HCEC 1CT (cell line): ENCODE measurements around the gene UMODL1.

Experiments
- DNase-seq: peaks from one replicate; pipeline ENCODE4 v3.0.0-alpha.2; 2017

The UMODL1 gene

DNA sequence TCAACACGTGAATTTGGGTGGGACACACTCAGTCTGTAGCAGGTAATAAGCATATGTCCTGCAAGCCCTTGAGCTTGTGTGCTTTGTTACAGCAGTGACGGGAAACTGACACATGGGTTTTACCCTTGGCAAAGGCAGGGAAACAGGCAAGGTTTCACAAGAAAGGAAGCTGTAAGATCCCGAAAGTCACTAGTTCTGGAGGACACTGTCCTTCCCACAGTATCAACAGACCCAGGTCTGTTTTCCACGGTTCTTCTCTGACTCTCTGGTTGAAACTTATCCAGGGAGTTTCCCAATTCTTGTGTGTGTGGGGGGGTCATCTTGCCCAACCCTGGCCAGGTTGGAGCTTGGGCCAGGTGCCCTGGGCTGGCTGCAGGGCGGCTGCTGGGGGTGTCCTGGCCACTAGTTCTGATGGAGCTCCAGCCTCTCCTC, 31.6 kb upstream of the UMODL1 start:
- peak; percentile 34 for DNase-seq

GRCh38 chr21:42039911-42040351, 31.2 kb upstream of the UMODL1 start:
- peak; percentile 59 for DNase-seq

GRCh38 chr21:42040411-42041180, 30.5 kb upstream of the UMODL1 start:
- peak; percentile 99 for DNase-seq

GRCh38 chr21:42041246-42041645, 29.9 kb upstream of the UMODL1 start:
- no peak for DNase-seq

GRCh38 chr21:42041711-42042110, 29.4 kb upstream of the UMODL1 start:
- no peak for DNase-seq

DNA sequence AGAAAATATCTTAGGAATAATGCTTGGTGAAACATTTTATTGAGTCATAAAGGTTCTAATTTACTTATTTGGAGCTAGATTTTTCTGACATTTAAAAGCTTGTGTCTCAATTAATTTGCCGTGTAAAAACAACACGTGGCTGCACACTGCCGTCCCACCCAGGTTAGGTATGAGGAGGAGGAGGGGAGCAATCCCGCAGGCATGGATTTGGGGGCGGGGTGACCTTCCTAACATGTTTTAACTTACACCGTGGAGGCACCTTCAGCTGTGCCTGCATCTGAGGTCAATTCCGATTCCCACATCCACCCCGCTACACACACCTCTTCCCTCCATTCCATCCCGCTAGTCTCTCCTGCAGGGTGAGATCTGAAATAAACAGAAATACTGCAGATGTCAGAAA, 28.5 kb upstream of the UMODL1 start:
- DNase-seq = no peak

DNA sequence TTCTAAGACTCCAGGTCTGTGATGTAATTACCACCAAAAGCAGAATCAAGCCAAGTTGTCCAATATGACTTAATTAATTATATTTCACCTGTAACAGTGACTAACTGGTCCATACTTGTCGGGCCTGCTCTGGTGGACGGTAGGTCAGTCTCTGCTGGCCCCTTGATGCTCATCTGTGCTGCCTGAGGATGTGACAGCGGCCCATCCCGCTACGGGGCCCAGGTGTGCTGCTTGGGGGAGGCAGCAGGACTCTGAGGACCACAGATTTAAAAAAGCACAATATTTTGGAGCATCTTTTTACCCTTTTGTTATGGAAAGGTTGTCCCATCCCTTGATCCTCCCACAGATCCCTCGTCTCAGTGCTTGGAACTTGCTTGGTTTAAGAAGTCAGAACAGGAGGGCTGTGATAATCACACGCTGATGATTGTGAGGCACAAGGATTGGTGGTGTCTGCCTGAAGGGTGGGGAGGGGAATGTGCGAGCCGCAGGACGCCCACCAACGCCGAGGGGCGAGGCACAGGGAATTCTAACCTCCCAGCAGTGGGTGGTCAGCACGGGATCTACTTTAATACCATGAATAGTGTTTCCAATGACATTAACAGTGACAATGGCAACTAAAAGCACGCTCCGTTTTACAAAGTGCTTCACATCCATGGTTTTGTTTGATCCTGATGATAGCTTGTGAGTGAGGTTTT, 27.8 kb upstream of the UMODL1 start:
- no peak for DNase-seq

DNA sequence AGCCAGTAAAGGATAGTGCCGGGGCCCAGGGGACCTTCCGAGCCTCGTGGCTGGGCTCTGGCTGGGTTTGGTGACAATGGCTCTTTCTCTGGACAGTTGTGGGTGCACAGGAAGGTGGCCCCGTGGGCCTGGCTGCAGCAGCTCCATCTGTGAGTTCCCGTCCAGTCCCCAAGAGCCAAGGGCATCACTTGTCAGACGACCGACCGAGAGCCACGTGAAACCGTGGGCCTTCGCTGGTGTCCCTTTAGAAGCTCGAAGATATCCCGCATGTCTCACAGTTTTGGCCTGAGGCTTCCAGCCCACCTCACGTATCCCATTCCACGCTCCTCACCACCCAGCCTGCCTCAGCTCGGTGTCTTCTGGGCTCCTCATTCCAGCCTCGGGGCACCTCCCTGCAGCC, 27.2 kb upstream of the UMODL1 start:
- no peak for DNase-seq

DNA sequence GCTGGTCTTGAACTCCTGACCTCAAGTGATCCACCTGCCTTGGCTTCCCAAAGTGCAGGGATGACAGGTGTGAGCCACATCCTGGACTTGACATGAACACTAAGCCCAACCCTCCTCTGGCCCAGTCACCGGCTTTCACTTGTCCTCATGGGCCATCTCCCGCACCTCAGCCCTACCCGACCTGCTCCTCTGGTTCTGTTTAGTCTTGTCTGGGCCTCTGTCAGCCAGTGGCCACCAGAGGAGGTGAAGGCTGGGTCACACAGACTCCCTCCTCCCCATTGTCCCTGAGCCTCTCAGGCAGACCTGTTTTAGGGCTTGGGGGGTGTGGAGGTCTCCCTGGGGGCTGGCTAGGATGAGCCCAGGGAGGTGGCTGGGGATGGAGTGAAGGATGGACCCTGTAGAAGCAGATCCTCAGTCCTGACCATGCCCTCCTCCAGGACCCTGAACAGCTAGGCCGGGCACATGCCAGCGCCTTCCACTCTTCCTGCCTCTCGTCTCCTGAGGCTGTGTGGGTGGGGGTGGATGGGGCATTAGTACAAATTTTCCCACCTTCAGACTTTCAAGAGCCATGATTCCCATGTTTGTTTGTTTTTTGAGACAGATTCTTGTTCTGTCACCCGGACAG, 26.1 kb upstream of the UMODL1 start:
- no peak for DNase-seq

DNA sequence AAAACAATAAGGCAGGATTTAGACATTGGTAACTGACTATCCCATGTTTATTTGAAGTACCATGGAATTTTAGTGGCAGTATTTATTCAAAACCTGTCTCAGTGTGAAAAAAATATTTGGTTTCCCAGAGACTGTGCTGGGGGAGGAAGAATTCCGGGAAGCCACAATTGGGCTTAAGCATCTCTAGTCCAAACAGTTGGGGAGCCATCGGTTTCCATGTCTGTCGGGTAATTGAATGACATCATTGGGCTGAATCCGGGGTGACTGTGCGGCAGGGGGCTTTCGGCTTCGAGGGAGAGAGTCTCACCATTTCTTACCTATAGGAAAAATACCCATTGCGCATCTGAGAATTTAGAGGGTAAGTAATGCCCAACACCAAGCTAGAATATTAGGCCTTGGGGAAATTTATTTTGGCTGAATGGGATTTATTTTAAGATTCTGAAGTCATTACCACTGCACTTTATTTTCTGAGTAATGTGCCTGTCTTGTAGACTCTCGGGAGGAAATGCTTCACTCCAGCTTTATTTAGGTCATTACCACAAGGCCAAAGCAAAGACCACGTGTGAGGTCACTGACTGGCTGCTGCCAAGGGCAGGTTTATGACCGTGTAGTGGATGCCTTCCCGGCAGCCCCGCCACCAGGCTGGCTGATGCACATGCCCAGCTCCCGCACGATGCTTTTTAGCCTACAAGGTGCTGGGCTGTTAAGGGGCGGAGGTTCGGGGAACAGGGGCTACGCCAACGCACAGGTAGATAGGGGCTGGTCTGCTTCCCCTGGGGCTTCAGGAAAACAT, 23.1 kb upstream of the UMODL1 start:
- DNase-seq = peak; percentile 95

- no peak for DNase-seq
These were observed 22.1 kb upstream of the UMODL1 start for GRCh38 chr21:42048870-42049577.

DNA sequence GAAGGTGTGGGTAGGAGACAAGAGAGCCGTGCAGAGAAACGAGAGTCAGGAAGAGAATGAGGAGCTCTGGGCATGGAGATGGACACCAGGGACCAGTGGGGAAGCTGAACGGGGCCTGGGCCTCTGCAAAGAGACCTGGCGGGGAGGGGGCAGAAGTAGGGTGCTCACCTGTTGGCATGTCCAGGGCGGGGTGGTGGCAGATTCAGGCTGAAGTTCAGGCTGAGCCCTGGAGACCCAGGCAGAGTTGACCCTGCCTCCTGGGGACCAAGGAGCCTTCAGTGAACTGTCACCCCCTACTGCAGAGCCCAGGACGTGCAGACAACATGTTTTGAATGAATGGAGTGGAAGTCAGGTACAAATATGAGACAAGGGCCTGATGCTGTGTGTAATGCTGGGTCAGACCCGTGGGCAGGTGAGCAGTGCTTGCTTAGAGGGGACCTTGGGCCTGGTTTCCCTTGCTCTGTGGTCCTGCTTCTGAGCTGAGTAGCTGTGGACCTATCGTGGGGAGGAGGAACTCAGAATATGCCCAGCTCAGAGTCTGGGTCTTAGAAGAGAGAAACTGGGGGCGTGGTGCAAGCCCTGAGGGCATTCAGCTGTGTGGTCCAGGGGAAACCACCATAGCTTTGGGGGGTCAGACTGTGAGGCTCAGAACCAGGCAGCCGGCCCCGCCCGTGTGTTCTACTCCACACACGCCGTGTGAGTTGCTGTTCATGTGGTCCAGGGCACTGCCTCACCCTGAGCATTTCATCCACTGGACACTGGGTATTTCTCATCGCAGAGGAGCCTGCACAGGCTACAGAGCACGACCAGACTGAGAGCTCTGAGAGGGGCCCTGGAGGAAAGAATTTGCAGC, 21.3 kb upstream of the UMODL1 start:
- DNase-seq = no peak

GRCh38 chr21:42051788-42052187, 19.3 kb upstream of the UMODL1 start:
- DNase-seq = no peak

DNA sequence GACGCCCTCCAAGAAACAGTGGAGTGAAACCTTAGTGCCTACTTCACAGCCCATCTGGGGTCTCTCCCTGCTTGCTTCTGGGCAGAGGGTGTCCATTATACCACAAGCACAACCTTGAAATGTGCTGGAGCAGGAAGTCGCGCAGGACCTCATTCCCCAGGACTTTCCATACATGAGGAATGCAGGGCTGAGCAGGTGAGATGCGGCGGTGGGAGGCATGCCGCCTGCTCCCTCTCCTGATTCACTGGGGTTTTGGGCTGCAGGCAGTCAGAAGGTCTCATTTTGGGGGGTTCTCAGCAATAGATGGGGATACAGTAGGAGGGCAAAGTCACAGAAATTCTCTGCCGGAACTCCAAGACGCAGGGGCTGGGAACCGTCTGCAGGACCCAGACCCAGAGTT, 15.7 kb upstream of the UMODL1 start:
- no peak for DNase-seq

DNA sequence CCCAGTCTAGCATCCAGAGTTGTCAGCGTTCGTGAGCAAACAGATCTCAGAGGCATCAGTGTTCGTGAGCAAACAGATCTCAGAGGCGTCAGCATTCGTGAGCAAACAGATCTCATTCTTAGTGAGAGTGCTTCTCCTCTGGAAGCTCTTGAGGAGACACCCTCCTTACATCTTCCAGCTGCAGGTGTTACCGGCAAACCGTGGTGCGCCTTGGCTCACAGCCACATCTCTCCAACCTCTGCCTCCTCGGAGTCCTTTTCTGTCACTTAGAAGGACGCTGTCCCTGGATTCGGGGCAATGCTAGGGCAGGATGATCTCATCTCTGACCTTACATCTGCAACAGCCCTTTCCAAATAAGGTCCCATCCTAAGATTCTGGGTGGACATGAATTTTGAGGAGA, 14.6 kb upstream of the UMODL1 start:
- no peak for DNase-seq

- DNase-seq = peak; percentile 68
These were observed 14.0 kb upstream of the UMODL1 start for GRCh38 chr21:42056996-42057689.

DNA sequence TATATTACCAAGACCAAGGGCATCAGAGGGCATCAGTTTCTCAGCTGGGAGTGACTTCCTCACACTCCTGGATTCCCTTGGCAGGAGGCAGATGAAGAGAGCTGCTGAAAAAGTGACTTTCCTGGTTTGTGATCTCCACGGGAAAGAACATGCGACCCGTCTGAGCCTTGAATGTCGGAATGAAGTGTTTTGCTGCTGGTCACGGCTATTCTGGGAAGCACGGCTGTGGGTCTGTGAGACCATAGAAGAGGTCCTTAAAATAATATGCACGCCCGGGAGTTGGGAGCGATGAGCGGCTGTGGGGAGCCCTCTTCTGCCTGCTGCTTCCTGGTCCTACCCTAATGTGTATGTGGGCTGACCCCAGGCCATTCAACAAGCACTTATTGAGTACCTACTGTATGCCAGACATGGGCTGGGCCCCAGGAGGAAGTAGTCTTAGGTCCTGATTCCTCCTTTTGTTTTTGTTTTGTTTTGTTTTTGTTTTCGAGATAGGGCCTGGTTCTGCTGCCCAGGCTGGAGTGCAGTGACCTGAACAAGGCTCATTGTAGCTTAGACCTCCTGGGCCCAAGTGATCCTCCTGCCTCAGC, 13.2 kb upstream of the UMODL1 start:
- DNase-seq = no peak

DNA sequence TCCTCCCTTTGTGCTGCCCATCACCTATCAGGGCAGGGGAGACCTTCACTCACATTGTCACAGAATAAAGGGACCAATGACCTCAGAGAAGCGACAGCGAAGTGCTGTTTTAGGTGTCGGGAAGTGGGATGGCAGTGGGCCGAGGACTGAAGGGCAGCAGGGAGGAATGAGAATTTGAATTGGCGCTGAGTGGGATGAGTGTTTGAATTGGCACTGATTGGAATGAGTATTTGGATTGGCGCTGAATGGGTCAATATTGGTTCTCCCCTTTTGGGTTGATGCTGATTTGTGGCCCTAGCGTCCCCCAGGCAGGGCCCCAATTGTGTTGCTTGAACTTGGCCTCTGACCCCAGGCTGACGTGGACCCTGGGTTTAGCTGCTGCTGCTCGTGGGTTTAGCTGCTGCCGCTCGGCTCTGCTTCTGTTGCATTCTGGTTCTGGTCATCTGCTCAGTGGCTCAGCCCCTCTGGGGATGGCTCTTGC, 12.4 kb upstream of the UMODL1 start:
- no peak for DNase-seq

- no peak for DNase-seq
These were observed 12.0 kb upstream of the UMODL1 start for GRCh38 chr21:42059141-42059540.

GRCh38 chr21:42059721-42060120, 11.4 kb upstream of the UMODL1 start:
- no peak for DNase-seq
